ENCODE data around the gene CAMTA1.
A peak's percentile ranks its signal among the peaks of the same experiment; 100 is the strongest.

CAMTA1 gene

GRCh38 chr1:6794164-6794563 is 8.9 kb downstream of the CAMTA1 start:
- H3K27me3 ChIP-seq: no peaks in the 10 kb centered on the region
- peaks cover 27% of the 10 kb centered on the region for H3K36me3 ChIP-seq
- no peak overlapping the region for H3K4me3 ChIP-seq
- TF ChIP-seq Cebpa-rat (IDR thresholded peaks at IDR 0.05): no peak
- H4K20me1 ChIP-seq: peaks cover 100% of the 10 kb centered on the region
- H3K9me3 ChIP-seq: no peaks in the 10 kb centered on the region
- peaks cover 8% of the 10 kb centered on the region for H3K4me1 ChIP-seq
- no peak overlapping the region for H3K9ac ChIP-seq
- no peak overlapping the region for H3K27ac ChIP-seq
- no peak overlapping the region for H3K4me2 ChIP-seq

- TF ChIP-seq Cebpa-rat (IDR thresholded peaks at IDR 0.05): no peak
- Histone ChIP-seq H3K4me2 (no peak overlapping the region), H3K4me3 (no peak overlapping the region)
Measured at GRCh38 chr1:6795203-6795602, 9.9 kb downstream of the CAMTA1 start.

GRCh38 chr1:6795661-6796060 is 10.4 kb downstream of the CAMTA1 start:
- Histone ChIP-seq H3K4me1 (peaks cover 7% of the 10 kb centered on the region), H3K9ac (no peak overlapping the region), H3K27me3 (no peaks in the 10 kb centered on the region), H3K36me3 (peaks cover 31% of the 10 kb centered on the region), H3K9me3 (no peaks in the 10 kb centered on the region), H4K20me1 (peaks cover 100% of the 10 kb centered on the region), H3K4me2 (no peak overlapping the region), H3K27ac (no peak overlapping the region), H3K4me3 (no peak overlapping the region)
- no peak for TF ChIP-seq Cebpa-rat (IDR thresholded peaks at IDR 0.05)

More at GRCh38 chr1:6795203-6795602, 9.9 kb downstream of the CAMTA1 start:
- peaks cover 2% of the 10 kb centered on the region; the same call in 1 of the 2 replicates for H3K4me1 ChIP-seq
- no peak overlapping the region for H3K9ac ChIP-seq
- peaks cover 100% of the 10 kb centered on the region for H4K20me1 ChIP-seq
- no peak overlapping the region for H3K27ac ChIP-seq
- H3K27me3 ChIP-seq: no peaks in the 10 kb centered on the region
- peaks cover 31% of the 10 kb centered on the region for H3K36me3 ChIP-seq
- H3K9me3 ChIP-seq: no peaks in the 10 kb centered on the region

- no peak overlapping the region for H3K27ac ChIP-seq
- no peaks in the 10 kb centered on the region for H3K9me3 ChIP-seq
- no peaks in the 10 kb centered on the region for H3K27me3 ChIP-seq
- no peak overlapping the region for H3K9ac ChIP-seq
- peaks cover 11% of the 10 kb centered on the region for H3K4me1 ChIP-seq
- no peak for TF ChIP-seq Cebpa-rat (IDR thresholded peaks at IDR 0.05)
- no peak overlapping the region for H3K4me2 ChIP-seq
- H4K20me1 ChIP-seq: peaks cover 100% of the 10 kb centered on the region
- peaks cover 31% of the 10 kb centered on the region for H3K36me3 ChIP-seq
- H3K4me3 ChIP-seq: no peak overlapping the region
Measured at GRCh38 chr1:6796095-6796494, 10.8 kb downstream of the CAMTA1 start.

GRCh38 chr1:6799499-6799898 is 14.2 kb downstream of the CAMTA1 start:
- Histone ChIP-seq H3K4me2 (no peak overlapping the region), H3K4me1 (peaks cover 31% of the 10 kb centered on the region), H3K4me3 (no peak overlapping the region), H3K9ac (no peak overlapping the region), H3K36me3 (peaks cover 26% of the 10 kb centered on the region), H3K27ac (no peak overlapping the region), H4K20me1 (peaks cover 100% of the 10 kb centered on the region), H3K27me3 (no peaks in the 10 kb centered on the region), H3K9me3 (no peaks in the 10 kb centered on the region)
- no peak for TF ChIP-seq Cebpa-rat (IDR thresholded peaks at IDR 0.05)

GRCh38 chr1:6800745-6801144 is 15.5 kb downstream of the CAMTA1 start:
- Histone ChIP-seq H3K36me3 (peaks cover 20% of the 10 kb centered on the region), H3K4me3 (no peak overlapping the region), H3K4me2 (peak overlapping the region; percentile 37), H3K4me1 (peaks cover 44% of the 10 kb centered on the region), H3K9ac (no peak overlapping the region), H3K27me3 (no peaks in the 10 kb centered on the region), H3K9me3 (no peaks in the 10 kb centered on the region), H4K20me1 (peaks cover 100% of the 10 kb centered on the region), H3K27ac (0 out of 2 replicates have a peak overlapping the region, but pooled peaks have one; percentile 21)
- no peak for TF ChIP-seq Cebpa-rat (IDR thresholded peaks at IDR 0.05)

- Histone ChIP-seq H3K27me3 (no peaks in the 10 kb centered on the region), H4K20me1 (peaks cover 100% of the 10 kb centered on the region), H3K4me2 (peak overlapping the region; percentile 37), H3K9ac (no peak overlapping the region), H3K4me1 (peaks cover 48% of the 10 kb centered on the region), H3K36me3 (peaks cover 17% of the 10 kb centered on the region), H3K4me3 (no peak overlapping the region), H3K27ac (0 out of 2 replicates have a peak overlapping the region, but pooled peaks have one; percentile 21), H3K9me3 (no peaks in the 10 kb centered on the region)
- no peak for TF ChIP-seq Cebpa-rat (IDR thresholded peaks at IDR 0.05)
Measured at GRCh38 chr1:6801199-6801598, 15.9 kb downstream of the CAMTA1 start.

- Histone ChIP-seq H4K20me1 (peaks cover 100% of the 10 kb centered on the region), H3K27me3 (no peaks in the 10 kb centered on the region), H3K4me1 (peaks cover 52% of the 10 kb centered on the region), H3K9ac (no peak overlapping the region; the same call in 1 of the 2 replicates), H3K9me3 (no peaks in the 10 kb centered on the region), H3K36me3 (peaks cover 12% of the 10 kb centered on the region), H3K4me2 (peak overlapping the region; percentile 37), H3K27ac (peak overlapping the region; percentile 1; the same call in 1 of the 2 replicates), H3K4me3 (no peak overlapping the region)
- no peak for TF ChIP-seq Cebpa-rat (IDR thresholded peaks at IDR 0.05)
Measured at GRCh38 chr1:6801966-6802365, 16.7 kb downstream of the CAMTA1 start.

- H3K4me2 ChIP-seq: peak overlapping the region; percentile 37
- no peaks in the 10 kb centered on the region for H3K9me3 ChIP-seq
- peaks cover 7% of the 10 kb centered on the region; the same call in 1 of the 2 replicates for H3K36me3 ChIP-seq
- no peak overlapping the region for H3K4me3 ChIP-seq
- H3K27ac ChIP-seq: 0 out of 2 replicates have a peak overlapping the region, but pooled peaks have one; percentile 1
- peaks cover 52% of the 10 kb centered on the region for H3K4me1 ChIP-seq
- no peak overlapping the region for H3K9ac ChIP-seq
- H4K20me1 ChIP-seq: peaks cover 100% of the 10 kb centered on the region
- H3K27me3 ChIP-seq: no peaks in the 10 kb centered on the region
- TF ChIP-seq Cebpa-rat (IDR thresholded peaks at IDR 0.05): no peak
Measured at GRCh38 chr1:6802454-6802853, 17.2 kb downstream of the CAMTA1 start.

GRCh38 chr1:6802893-6803292 is 17.6 kb downstream of the CAMTA1 start:
- Histone ChIP-seq H3K9me3 (no peaks in the 10 kb centered on the region), H3K4me3 (no peak overlapping the region), H3K27ac (no peak overlapping the region), H3K27me3 (no peaks in the 10 kb centered on the region), H3K4me1 (peaks cover 52% of the 10 kb centered on the region), H4K20me1 (peaks cover 100% of the 10 kb centered on the region), H3K9ac (no peak overlapping the region), H3K36me3 (peaks cover 5% of the 10 kb centered on the region; the same call in 1 of the 2 replicates), H3K4me2 (no peak overlapping the region)
- no peak for TF ChIP-seq Cebpa-rat (IDR thresholded peaks at IDR 0.05)

GRCh38 chr1:6803357-6803756 is 18.1 kb downstream of the CAMTA1 start:
- H3K36me3 ChIP-seq: peaks cover 9% of the 10 kb centered on the region; the same call in 1 of the 2 replicates
- no peak overlapping the region for H3K27ac ChIP-seq
- H3K27me3 ChIP-seq: no peaks in the 10 kb centered on the region
- H3K4me2 ChIP-seq: no peak overlapping the region
- peaks cover 100% of the 10 kb centered on the region for H4K20me1 ChIP-seq
- no peak overlapping the region for H3K9ac ChIP-seq
- H3K9me3 ChIP-seq: no peaks in the 10 kb centered on the region
- H3K4me1 ChIP-seq: peaks cover 52% of the 10 kb centered on the region
- TF ChIP-seq Cebpa-rat (IDR thresholded peaks at IDR 0.05): no peak
- no peak overlapping the region for H3K4me3 ChIP-seq
